OCI-LY1 (cell line): ENCODE measurements around the gene CTSK.

ENCODE experiments used
- EZH2 ChIP-seq: fragments of 200-600 bp; sonication (generic), shearing (Covaris generic); IDR thresholded peaks from 2 replicates; pipeline ENCODE4 v1.8.0; 2017; ENCODE audit warnings: borderline replicate concordance, mixed run types, mild to moderate bottlenecking, antibody characterized with exemption, low read length, moderate library complexity, mixed read lengths
- TF ChIP-seq, protein P1 (sequence below): fragments of 200-600 bp; sonication (generic), shearing (Covaris generic); IDR thresholded peaks from 2 replicates; pipeline ENCODE4 v1.5.1; 2017; ENCODE audit warnings: mild to moderate bottlenecking, antibody characterized with exemption, low read length, moderate library complexity, mixed read lengths

DNA sequence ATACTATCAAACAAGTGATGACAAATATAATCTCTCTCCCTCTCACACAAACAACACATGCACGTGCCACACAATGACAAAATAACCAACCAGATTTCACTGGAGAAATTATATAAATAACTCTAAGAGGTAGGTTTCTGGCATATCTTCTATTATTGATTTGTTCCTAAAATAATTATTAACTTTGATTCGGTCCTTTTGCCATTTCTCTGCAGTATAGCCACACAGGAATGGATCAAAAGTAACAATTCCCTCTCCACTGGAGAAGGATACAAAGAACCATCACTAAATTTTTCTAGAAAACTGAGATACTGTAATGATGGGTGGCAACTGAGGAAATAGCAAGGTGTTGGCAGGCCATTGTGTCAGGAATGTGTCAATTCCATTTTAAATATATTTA is 34.9 kb upstream of the CTSK start:
- TF ChIP-seq, protein P1, sequence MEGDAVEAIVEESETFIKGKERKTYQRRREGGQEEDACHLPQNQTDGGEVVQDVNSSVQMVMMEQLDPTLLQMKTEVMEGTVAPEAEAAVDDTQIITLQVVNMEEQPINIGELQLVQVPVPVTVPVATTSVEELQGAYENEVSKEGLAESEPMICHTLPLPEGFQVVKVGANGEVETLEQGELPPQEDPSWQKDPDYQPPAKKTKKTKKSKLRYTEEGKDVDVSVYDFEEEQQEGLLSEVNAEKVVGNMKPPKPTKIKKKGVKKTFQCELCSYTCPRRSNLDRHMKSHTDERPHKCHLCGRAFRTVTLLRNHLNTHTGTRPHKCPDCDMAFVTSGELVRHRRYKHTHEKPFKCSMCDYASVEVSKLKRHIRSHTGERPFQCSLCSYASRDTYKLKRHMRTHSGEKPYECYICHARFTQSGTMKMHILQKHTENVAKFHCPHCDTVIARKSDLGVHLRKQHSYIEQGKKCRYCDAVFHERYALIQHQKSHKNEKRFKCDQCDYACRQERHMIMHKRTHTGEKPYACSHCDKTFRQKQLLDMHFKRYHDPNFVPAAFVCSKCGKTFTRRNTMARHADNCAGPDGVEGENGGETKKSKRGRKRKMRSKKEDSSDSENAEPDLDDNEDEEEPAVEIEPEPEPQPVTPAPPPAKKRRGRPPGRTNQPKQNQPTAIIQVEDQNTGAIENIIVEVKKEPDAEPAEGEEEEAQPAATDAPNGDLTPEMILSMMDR, result no peak
- TF ChIP-seq EZH2, result no peak
